Endodermal cell (in vitro differentiated cells): ENCODE measurements around the gene ZNF486. TPM values are rescaled to one million over a fixed set of nuclear protein-coding genes. Genes with fewer than 3 reads are reported as not detected.

ENCODE experiments used
- total RNA-seq, 2 donors: library from RNA; stranded (reverse); fragmentation: NEBNext Ultra II Directional in 1 of 2; extraction: Animal tissue kit (Norgen Biotek cat#: 25700) in 1 of 2; gene quantifications; 2 replicates in 1 of 2; 3 replicates in 1 of 2; pipeline ENCODE4 v1.2.1, GENCODE V29; 2021

The ZNF486 gene
- total RNA-seq, 2 donors from 2014 or later: 20.4 to 27.6 TPM

Other genes with a start within 250 kb of the ZNF486 start
- 10 to 100 TPM; 28.5 to 29.3 TPM for gene ZNF682, start 127.7 kb upstream of the ZNF486 start, total RNA-seq
- 100 to 1,000 TPM; 113 to 174 TPM for gene ZNF90, start 89.2 kb upstream of the ZNF486 start, total RNA-seq